Measurements from ENCODE around the gene ADGRE2. TPM values are rescaled to one million over a fixed set of nuclear protein-coding genes. Genes with fewer than 3 reads are reported as not detected.

The ADGRE2 gene
- total RNA-seq, 1 experiment from 2014 or later: 8.0 TPM

DNA sequence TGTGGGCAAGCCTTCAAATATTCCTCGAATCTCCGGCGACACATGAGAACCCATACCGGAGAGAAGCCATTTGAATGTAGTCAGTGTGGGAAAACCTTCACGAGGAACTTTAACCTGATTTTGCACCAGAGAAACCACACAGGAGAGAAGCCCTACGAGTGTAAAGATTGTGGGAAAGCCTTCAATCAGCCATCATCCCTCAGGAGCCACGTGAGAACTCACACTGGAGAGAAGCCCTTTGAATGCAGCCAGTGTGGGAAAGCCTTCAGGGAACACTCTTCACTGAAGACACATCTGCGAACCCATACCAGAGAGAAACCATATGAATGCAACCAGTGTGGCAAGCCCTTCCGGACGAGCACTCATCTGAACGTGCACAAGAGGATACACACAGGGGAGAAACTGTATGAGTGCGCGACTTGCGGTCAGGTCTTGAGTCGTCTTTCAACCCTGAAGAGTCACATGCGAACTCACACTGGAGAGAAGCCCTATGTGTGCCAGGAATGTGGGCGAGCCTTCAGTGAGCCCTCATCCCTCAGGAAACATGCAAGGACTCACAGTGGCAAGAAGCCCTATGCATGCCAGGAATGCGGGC, 59.7 kb downstream of the ADGRE2 start:
- Mint-ChIP-seq H3K36me3 (ENCODE audit: insufficient read depth, unreplicated experiment) (peaks cover 36% of the 10 kb centered on the region), H3K9me3 (ENCODE audit: unreplicated experiment) (peaks cover 36% of the 10 kb centered on the region), H3K4me1 (ENCODE audit: insufficient read depth, unreplicated experiment) (no peaks in the 10 kb centered on the region), H3K27ac (ENCODE audit: low read depth, unreplicated experiment) (no peak overlapping the region), H3K27me3 (ENCODE audit: insufficient read depth, unreplicated experiment) (no peaks in the 10 kb centered on the region), H3K4me3 (ENCODE audit: unreplicated experiment) (no peak overlapping the region)
- TF ChIP-seq, protein P1, sequence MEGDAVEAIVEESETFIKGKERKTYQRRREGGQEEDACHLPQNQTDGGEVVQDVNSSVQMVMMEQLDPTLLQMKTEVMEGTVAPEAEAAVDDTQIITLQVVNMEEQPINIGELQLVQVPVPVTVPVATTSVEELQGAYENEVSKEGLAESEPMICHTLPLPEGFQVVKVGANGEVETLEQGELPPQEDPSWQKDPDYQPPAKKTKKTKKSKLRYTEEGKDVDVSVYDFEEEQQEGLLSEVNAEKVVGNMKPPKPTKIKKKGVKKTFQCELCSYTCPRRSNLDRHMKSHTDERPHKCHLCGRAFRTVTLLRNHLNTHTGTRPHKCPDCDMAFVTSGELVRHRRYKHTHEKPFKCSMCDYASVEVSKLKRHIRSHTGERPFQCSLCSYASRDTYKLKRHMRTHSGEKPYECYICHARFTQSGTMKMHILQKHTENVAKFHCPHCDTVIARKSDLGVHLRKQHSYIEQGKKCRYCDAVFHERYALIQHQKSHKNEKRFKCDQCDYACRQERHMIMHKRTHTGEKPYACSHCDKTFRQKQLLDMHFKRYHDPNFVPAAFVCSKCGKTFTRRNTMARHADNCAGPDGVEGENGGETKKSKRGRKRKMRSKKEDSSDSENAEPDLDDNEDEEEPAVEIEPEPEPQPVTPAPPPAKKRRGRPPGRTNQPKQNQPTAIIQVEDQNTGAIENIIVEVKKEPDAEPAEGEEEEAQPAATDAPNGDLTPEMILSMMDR (IDR thresholded peaks at IDR 0.05; ENCODE audit: unreplicated experiment): no peak
- CTCF ChIA-PET: no interaction called here
- intact Hi-C loops (cut with micrococcal nuclease): no loop called here
- POLR2A ChIA-PET: no interaction called here
- BruUV-seq (replicated peaks): no TSS peak
- peak; percentile 7 for DNase-seq (ENCODE audit: unreplicated experiment)

GRCh38 chr19:14715841-14716240, 62.5 kb downstream of the ADGRE2 start:
- ChIA-PET POLR2A (no interaction called here), CTCF (interaction anchor here (0.9 to 1.0 kb wide), 2 partner anchors 12 to 30 kb away, joined by 3 to 4 read pairs; no protein-coding TSS in a partner anchor)
- DNase-seq (ENCODE audit: unreplicated experiment): no peak
- peaks cover 43% of the 10 kb centered on the region for H3K36me3 Mint-ChIP-seq (ENCODE audit: insufficient read depth, unreplicated experiment)
- no peak overlapping the region for H3K4me3 Mint-ChIP-seq (ENCODE audit: unreplicated experiment)
- no TSS peak for BruUV-seq (replicated peaks)
- intact Hi-C loops (cut with micrococcal nuclease): no loop called here
- no peaks in the 10 kb centered on the region for H3K4me1 Mint-ChIP-seq (ENCODE audit: insufficient read depth, unreplicated experiment)
- H3K27me3 Mint-ChIP-seq (ENCODE audit: insufficient read depth, unreplicated experiment): no peaks in the 10 kb centered on the region
- peaks cover 53% of the 10 kb centered on the region for H3K9me3 Mint-ChIP-seq (ENCODE audit: unreplicated experiment)
- no peak overlapping the region for H3K27ac Mint-ChIP-seq (ENCODE audit: low read depth, unreplicated experiment)
- TF ChIP-seq, protein P1 (IDR thresholded peaks at IDR 0.05; ENCODE audit: unreplicated experiment): no peak

DNA sequence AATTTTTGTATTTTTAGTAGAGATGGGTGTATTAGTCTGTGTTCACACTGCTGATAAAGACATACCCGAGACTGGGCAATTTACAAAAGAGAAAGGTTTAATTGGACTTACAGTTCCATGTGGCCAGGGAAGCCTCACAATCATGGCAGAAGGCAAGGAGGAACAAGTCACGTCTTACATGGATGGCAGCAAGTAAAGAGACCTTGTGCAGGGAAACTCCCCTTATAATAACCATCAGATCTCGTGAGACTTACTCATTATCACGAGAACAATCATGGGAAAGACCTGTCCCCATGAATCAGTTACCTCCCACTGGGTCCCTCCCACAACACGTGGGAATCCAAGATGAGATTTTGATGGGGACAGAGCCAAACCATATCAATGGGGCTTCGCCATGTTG, 73.9 kb downstream of the ADGRE2 start:
- DNase-seq (ENCODE audit: unreplicated experiment): no peak
- no TSS peak for BruUV-seq (replicated peaks)
- TF ChIP-seq, protein P1 (IDR thresholded peaks at IDR 0.05; ENCODE audit: unreplicated experiment): no peak
- ChIA-PET POLR2A (no interaction called here), CTCF (no interaction called here)
- H3K4me3 Mint-ChIP-seq (ENCODE audit: unreplicated experiment): no peak overlapping the region
- intact Hi-C loops (cut with micrococcal nuclease): no loop called here
- H3K27ac Mint-ChIP-seq (ENCODE audit: low read depth, unreplicated experiment): no peak overlapping the region
- H3K27me3 Mint-ChIP-seq (ENCODE audit: insufficient read depth, unreplicated experiment): no peaks in the 10 kb centered on the region
- no peaks in the 10 kb centered on the region for H3K9me3 Mint-ChIP-seq (ENCODE audit: unreplicated experiment)
- H3K4me1 Mint-ChIP-seq (ENCODE audit: insufficient read depth, unreplicated experiment): no peaks in the 10 kb centered on the region
- peaks cover 73% of the 10 kb centered on the region for H3K36me3 Mint-ChIP-seq (ENCODE audit: insufficient read depth, unreplicated experiment)

DNA sequence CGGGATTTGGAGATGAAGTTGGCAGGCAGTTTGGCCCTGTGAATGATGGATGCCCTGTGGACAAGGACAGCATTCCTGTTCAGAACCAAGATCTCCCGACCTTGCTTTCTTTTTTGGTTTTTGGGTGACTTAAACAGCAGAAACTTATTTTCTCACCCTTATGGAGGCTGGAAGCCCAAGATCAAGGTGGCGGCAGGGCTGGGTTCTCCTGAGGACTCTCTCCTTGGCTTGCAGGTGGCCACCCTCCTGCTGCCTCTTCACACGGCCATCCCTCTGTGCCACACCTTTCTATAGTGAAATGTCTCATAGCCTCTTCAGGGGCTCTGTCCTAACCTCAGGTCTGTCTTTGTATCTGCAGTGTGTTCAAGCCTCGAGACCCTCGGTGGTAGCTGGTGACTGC, 74.5 kb downstream of the ADGRE2 start:
- Mint-ChIP-seq H3K4me3 (ENCODE audit: unreplicated experiment) (no peak overlapping the region), H3K4me1 (ENCODE audit: insufficient read depth, unreplicated experiment) (no peaks in the 10 kb centered on the region), H3K9me3 (ENCODE audit: unreplicated experiment) (no peaks in the 10 kb centered on the region), H3K36me3 (ENCODE audit: insufficient read depth, unreplicated experiment) (peaks cover 72% of the 10 kb centered on the region), H3K27me3 (ENCODE audit: insufficient read depth, unreplicated experiment) (no peaks in the 10 kb centered on the region), H3K27ac (ENCODE audit: low read depth, unreplicated experiment) (no peak overlapping the region)
- ChIA-PET POLR2A (no interaction called here), CTCF (no interaction called here)
- no peak for DNase-seq (ENCODE audit: unreplicated experiment)
- TF ChIP-seq, protein P1 (IDR thresholded peaks at IDR 0.05; ENCODE audit: unreplicated experiment): no peak
- no TSS peak for BruUV-seq (replicated peaks)
- intact Hi-C loops (cut with micrococcal nuclease): no loop called here
